CD4-positive, alpha-beta T cell treated with Interleukin-10 for 1 hour (primary cell): ENCODE measurements around the gene KCNIP1.

ENCODE experiments used
- DNase-seq: peaks from one replicate; pipeline ENCODE4 v3.0.0-alpha.2; 2020

KCNIP1 gene

GRCh38 chr5:170483701-170484458 is 19.9 kb upstream of the KCNIP1 start:
- DNase-seq = no peak

- DNase-seq = no peak
These were observed 19.4 kb upstream of the KCNIP1 start for GRCh38 chr5:170484459-170484831.

GRCh38 chr5:170484847-170485615 is 18.8 kb upstream of the KCNIP1 start:
- DNase-seq = no peak

- no peak for DNase-seq
These were observed 18.3 kb upstream of the KCNIP1 start for GRCh38 chr5:170485616-170485911.

- no peak for DNase-seq
These were observed 17.4 kb upstream of the KCNIP1 start for GRCh38 chr5:170486371-170486770.

- no peak for DNase-seq
These were observed 15.2 kb upstream of the KCNIP1 start for GRCh38 chr5:170488570-170488969.

GRCh38 chr5:170489199-170489598 is 14.6 kb upstream of the KCNIP1 start:
- no peak for DNase-seq

GRCh38 chr5:170490381-170490780 is 13.4 kb upstream of the KCNIP1 start:
- no peak for DNase-seq

GRCh38 chr5:170491479-170491878 is 12.3 kb upstream of the KCNIP1 start:
- DNase-seq = no peak

GRCh38 chr5:170493028-170493820 is 10.6 kb upstream of the KCNIP1 start:
- no peak for DNase-seq

GRCh38 chr5:170494041-170494440 is 9.8 kb upstream of the KCNIP1 start:
- DNase-seq = no peak

GRCh38 chr5:170495825-170496661 is 7.8 kb upstream of the KCNIP1 start:
- no peak for DNase-seq

GRCh38 chr5:170496662-170497028 is 7.2 kb upstream of the KCNIP1 start:
- no peak for DNase-seq

- no peak for DNase-seq
These were observed 6.3 kb upstream of the KCNIP1 start for GRCh38 chr5:170497311-170498038.

- no peak for DNase-seq
These were observed 4.9 kb upstream of the KCNIP1 start for GRCh38 chr5:170498811-170499351.

GRCh38 chr5:170499621-170500020 is 4.2 kb upstream of the KCNIP1 start:
- DNase-seq = no peak

- no peak for DNase-seq
These were observed 2.5 kb upstream of the KCNIP1 start for GRCh38 chr5:170501361-170501760.

- no peak for DNase-seq
These were observed 1.9 kb upstream of the KCNIP1 start for GRCh38 chr5:170501931-170502330.

- DNase-seq = no peak
These were observed 921 bp downstream of the KCNIP1 start for GRCh38 chr5:170504616-170505266.

GRCh38 chr5:170508036-170508435 is 4.2 kb downstream of the KCNIP1 start:
- DNase-seq = no peak

- no peak for DNase-seq
These were observed 5.0 kb downstream of the KCNIP1 start for GRCh38 chr5:170508660-170509347.
